ENCODE data around the gene FAM13C.
"Not testable (repeated sequence)": the region's sequence is repeated elsewhere in the genome, so short reads cannot be mapped to it uniquely, and the experiment has no call there.

Gene FAM13C

GRCh38 chr10:59234816-59235429, 127.4 kb downstream of the FAM13C start:
- DNase-seq (ENCODE audit: low read depth): no peak

GRCh38 chr10:59234194-59234593, 128.2 kb downstream of the FAM13C start:
- no peak for DNase-seq (ENCODE audit: low read depth)

- no peak for DNase-seq (ENCODE audit: low read depth)
These were observed 132.9 kb downstream of the FAM13C start for GRCh38 chr10:59229441-59229840.

GRCh38 chr10:59227136-59227673, 135.1 kb downstream of the FAM13C start:
- no peak for DNase-seq (ENCODE audit: low read depth)

- DNase-seq (ENCODE audit: low read depth): no peak
These were observed 137.1 kb downstream of the FAM13C start for GRCh38 chr10:59225211-59225610.

GRCh38 chr10:59223597-59223996, 138.8 kb downstream of the FAM13C start:
- not testable (repeated sequence) for DNase-seq (ENCODE audit: low read depth)

- no peak for DNase-seq (ENCODE audit: low read depth)
These were observed 139.6 kb downstream of the FAM13C start for GRCh38 chr10:59222788-59223187.

- DNase-seq (ENCODE audit: low read depth): no peak
These were observed 146.0 kb downstream of the FAM13C start for GRCh38 chr10:59216178-59216869.

- no peak for DNase-seq (ENCODE audit: low read depth)
These were observed 148.2 kb downstream of the FAM13C start for GRCh38 chr10:59214160-59214559.

GRCh38 chr10:59212301-59212798, 150.0 kb downstream of the FAM13C start:
- no peak for DNase-seq (ENCODE audit: low read depth)

GRCh38 chr10:59206204-59206720, 156.1 kb downstream of the FAM13C start:
- DNase-seq (ENCODE audit: low read depth): no peak
